ENCODE measurements around the gene ITIH4.

Gene ITIH4

GRCh38 chr3:52830535-52831258, at the start of gene ITIH4:
Gene ITIH4 (minus strand): TSS chr3:52830672. CDS start chr3:52830642, 30 bp downstream.
- TF ChIP-seq, protein P1, sequence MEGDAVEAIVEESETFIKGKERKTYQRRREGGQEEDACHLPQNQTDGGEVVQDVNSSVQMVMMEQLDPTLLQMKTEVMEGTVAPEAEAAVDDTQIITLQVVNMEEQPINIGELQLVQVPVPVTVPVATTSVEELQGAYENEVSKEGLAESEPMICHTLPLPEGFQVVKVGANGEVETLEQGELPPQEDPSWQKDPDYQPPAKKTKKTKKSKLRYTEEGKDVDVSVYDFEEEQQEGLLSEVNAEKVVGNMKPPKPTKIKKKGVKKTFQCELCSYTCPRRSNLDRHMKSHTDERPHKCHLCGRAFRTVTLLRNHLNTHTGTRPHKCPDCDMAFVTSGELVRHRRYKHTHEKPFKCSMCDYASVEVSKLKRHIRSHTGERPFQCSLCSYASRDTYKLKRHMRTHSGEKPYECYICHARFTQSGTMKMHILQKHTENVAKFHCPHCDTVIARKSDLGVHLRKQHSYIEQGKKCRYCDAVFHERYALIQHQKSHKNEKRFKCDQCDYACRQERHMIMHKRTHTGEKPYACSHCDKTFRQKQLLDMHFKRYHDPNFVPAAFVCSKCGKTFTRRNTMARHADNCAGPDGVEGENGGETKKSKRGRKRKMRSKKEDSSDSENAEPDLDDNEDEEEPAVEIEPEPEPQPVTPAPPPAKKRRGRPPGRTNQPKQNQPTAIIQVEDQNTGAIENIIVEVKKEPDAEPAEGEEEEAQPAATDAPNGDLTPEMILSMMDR (IDR thresholded peaks at IDR 0.05): no peak

DNA sequence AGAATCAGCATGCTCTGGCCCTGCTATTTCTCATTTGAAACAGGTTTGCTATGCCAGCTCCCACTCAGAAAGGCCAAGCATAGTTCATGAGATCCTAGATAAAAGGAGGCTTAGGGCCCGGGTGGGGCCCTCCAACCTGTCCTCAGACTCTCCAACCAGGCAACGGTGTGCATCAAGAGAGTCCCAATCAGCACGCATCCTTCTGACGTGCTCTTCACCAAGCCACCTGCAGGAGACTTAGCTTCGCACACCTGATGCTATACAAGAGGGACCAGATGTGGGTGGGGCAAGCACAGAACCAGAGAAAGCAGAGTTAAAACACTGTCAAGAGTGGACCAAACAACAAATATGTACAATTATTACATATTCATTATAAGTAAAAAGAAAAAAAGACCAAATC, 49.6 kb upstream of the ITIH4 start:
- TF ChIP-seq, protein P1 (IDR thresholded peaks at IDR 0.05): no peak

- TF ChIP-seq, protein P1 (IDR thresholded peaks at IDR 0.05): no peak
Measured at GRCh38 chr3:52879581-52879980, 49.1 kb upstream of the ITIH4 start.

GRCh38 chr3:52879090-52879489, 48.6 kb upstream of the ITIH4 start:
- TF ChIP-seq, protein P1 (IDR thresholded peaks at IDR 0.05): no peak

GRCh38 chr3:52877085-52877484, 46.6 kb upstream of the ITIH4 start:
- TF ChIP-seq, protein P1 (IDR thresholded peaks at IDR 0.05): no peak

- TF ChIP-seq, protein P1 (IDR thresholded peaks at IDR 0.05): no peak
Measured at GRCh38 chr3:52874864-52875587, 44.6 kb upstream of the ITIH4 start.

- TF ChIP-seq, protein P1 (IDR thresholded peaks at IDR 0.05): no peak
Measured at GRCh38 chr3:52874160-52874701, 43.8 kb upstream of the ITIH4 start.
